CD4-positive, alpha-beta T cell treated with Interleukin-15 for 4 hours (primary cell): ENCODE measurements around the gene CATSPER1.
"Not testable (repeated sequence)": the region's sequence is repeated elsewhere in the genome, so short reads cannot be mapped to it uniquely, and the experiment has no call there.

ENCODE experiments used
- DNase-seq: peaks from one replicate; pipeline ENCODE4 v3.0.0-alpha.2; 2020; ENCODE audit warnings: low spot score

Gene CATSPER1

DNA sequence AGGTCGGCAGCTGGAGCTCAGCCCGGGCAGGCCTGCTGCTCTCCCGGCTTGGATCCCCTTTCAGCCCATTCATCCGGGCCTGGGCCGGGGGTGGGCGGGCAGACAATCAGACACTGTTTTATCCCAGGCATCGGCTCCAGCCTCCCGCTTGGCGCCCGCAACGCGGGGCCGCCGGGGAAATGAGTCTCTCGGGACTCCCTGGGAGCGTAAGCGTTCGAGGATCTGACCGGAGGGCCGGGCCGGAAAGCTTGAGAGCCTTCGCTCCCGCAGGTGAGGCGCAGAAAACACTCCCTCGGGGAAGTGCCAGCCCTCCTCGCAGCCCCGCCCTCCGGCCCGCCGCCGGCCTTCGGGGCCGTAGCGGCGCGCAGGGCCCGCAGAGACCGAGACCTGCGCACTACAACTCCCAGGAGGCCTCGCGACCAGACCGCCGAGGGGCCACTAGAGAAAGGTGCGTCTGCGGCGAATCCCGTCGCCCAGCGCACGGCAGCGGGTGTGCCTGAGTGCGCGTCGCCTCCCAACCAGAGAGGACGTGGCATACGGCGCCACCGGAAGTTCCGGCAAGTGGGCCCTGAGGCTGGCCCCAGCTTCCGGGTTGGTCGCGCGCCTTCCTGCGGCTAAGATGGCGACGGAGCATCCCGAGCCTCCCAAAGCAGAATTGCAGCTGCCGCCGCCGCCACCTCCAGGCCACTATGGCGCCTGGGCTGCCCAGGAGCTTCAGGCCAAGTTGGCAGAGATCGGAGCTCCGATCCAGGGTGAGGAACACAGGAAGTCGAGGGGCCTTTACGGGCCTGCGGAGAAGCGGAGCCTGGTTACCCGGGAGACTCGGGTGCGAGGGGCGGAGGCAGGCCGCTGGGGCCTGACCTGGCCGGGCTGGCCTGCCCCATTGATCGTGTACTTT lies 25.7 kb upstream of the CATSPER1 start, which contains the start of gene SF3B2:
Gene SF3B2 (plus strand): TSS at position 599 of the 898 bp plus-strand sequence. CDS start 21 bp downstream, at position 620.
- DNase-seq = peak; percentile 97

DNA sequence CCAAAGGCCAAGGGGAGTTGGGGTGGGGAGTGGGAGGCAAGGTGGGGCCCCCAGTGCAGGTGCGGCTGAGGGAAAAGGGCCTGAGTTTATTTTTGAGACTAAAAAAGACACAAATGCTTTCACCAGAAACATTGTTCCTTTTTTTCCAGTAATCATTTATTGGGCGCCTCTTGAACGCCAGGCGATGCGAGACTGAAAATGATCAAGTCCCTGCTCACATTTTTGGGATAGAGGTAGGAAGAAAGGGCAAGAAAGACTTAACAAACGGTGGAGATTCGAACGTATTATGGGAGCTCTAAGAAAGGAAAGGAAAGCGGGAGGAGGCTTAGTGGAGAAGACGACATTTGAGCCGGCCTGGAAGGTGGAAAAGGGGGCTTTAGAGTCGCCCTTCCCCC lies 25.1 kb upstream of the CATSPER1 start:
- DNase-seq = no peak

DNA sequence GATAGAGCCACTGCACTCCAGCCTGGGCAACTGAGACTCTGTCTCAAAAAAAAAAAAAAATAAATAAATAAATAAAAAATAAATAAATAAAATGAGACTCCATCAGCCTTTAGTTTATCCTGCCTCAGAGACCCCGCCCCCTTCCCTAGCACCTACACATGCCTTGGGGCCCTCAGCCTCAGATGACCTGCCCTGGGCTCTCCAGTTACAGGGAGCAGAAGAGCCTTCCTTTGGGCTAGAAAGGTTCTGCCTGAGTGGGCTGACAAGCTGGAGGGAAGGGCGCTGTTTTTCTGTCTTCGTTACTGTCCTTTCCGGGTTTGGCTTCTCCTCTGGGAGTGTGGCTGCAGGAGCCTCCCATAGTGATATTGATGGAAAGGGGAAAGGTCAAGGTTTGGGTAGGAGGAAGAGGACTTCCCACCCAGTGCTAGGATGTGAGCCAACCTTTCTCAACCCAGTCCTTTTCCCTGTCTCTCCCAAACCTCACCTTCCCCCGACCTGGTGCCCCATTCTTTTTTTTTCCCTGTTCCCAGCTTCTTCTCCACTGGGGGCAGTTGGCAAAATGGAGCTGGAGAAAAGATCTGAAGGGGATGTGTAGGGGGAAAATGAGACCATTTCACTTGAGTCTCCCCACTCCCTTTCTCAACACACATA lies 24.4 kb upstream of the CATSPER1 start:
- no peak for DNase-seq

- DNase-seq = no peak
Measured at GRCh38 chr11:66048547-66049323, 22.5 kb upstream of the CATSPER1 start, which contains the start of gene GAL3ST3. TSS of gene GAL3ST3 (minus strand) at chr11:66049161. CDS start at chr11:66045415, 3,746 bp downstream.

DNA sequence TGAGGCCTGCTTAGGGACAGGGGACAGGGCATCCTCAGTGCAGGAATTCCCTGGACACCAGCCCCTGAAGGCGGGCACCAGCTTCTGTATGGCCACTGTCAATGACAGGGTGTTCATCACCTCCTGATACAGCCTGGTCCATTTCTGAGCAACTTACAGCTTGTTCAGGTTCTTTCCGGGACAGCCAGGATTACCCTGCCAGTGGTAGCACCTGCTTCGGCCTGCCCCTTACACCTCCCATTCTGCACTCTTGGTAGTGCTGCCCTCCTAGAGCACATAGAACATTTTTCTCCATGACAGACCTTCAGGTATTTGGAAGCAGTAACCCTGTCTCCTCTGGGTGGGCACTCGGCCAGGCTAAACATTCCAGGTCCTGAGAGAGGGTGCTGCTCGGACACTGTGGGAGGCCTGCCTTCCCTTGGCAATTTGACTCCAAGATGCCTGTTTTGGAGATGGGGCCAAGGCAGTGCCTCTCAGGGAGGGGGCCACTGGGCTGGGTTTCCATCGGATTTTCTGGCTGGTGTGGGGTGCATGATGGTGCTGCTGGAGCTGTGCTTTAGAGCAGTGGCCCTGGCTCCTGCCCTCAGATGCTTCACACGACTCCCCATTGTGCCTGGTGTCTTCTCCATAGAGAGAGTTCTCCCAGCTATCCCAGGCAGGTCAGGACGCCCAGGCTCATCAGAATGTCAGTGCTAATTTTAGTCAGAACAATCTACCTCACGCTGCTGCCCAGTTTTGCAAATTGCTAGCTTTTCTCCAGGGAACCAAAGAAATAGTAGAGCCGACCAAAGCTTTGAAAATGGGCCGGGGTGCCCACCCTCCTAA lies 21.5 kb upstream of the CATSPER1 start:
- DNase-seq = no peak

GRCh38 chr11:66046901-66047300 lies 20.6 kb upstream of the CATSPER1 start:
- DNase-seq = no peak

GRCh38 chr11:66045177-66045639 lies 18.9 kb upstream of the CATSPER1 start:
- peak; percentile 81 for DNase-seq

GRCh38 chr11:66044757-66045156 lies 18.5 kb upstream of the CATSPER1 start:
- peak; percentile 57 for DNase-seq

DNA sequence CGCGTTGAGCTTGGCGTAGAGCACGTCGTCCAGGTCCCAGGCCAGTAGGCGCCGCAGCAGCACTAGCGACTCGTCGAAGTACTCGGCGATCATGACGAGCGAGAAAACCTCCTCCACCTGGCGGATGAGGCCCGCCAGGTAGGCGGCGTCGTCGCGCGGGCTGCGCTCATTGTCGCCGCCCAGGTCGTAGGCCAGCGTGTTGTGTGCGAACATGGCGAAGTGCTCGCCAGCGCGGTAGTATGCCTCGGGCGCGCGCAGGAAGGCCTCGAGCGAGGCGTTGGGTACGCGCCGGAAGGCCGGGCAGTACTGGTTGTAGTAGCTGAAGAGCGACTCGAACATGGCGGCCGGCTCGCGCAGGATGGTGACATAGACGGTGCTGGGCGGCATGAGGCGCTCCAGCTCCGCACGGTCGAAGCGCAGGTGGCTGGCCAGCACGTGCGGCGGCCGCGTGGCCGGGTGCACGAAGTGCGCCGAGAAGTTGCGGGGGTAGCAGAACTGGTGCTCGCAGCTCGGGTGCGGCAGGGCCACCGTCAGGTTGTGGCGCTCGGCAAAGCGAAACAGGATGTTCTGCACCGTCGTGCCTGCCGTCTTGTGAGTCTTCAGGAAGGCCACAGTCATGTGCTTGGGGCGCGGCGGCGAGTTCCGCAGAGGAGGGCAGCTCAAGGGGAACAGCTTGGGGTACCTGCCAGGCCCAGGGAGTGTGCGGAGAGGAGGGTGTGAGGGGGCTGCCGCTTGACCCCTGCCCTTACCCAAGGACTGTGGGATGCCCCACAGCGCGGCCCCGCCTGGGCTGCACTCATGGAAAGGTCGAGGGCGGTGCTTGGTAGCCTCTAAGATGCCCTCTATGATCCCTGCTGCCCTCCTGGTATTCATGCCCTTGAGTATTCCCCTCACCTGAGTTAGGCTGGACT lies 17.0 kb upstream of the CATSPER1 start:
- no peak for DNase-seq

GRCh38 chr11:66042227-66042995 lies 16.1 kb upstream of the CATSPER1 start:
- no peak for DNase-seq

DNA sequence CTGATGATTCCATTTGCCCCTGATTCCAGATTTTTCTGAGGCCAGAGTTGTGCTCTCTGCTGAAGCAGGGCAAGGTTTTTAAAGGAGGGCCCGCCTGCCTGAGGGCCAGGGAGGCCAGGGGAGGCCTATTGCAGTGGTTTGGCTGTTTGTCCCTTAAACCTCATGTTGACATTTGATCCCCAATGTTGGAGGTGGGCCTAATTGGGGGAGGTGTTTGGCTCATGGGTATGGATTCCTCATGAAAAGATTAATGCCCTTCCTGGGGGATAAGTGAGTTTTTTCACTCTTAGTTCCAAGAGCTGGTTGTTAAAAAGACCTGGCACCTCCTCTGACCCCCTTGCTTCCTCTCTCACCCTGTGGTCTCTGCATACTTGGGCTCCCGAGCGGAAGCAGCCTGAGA lies 13.5 kb upstream of the CATSPER1 start:
- no peak for DNase-seq

DNA sequence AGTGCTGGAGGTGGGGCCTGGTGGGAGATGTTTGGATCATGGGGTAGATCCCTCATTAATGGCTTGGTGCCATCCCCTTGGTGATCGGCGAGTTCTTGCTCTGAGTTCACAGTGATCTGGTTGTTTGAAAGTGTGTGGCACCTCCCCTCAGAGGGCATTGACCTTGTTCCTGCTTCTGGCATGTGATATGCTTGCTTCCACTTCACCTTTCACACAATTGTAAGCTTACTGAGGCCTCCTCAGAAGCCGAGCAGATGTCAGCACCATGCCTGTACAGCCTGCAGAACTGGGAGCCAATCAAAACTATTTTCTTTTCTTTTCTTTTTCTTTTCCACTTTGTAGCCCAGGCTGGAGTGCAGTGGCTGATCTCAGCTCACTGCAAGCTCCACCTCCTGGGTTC lies 11.0 kb upstream of the CATSPER1 start:
- DNase-seq = no peak

DNA sequence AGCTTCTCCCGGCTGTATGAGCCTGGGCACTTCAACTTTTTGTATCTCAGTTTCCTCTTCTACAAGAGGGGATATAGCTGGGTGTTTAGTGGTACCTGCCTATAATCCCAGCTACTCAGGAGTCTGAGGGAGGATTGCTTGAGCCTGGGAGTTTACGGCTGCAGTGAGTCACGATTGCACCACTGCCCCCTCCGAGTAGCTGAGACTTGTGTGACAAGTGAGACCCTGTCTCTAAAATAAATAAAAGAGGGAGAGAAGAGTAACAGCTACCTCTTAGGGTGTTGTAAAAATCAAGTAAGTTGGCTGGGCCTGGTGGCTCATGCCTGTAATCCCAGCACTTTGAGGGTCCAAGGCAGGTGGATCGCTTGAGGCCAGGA lies 10.0 kb upstream of the CATSPER1 start:
- no peak for DNase-seq

- DNase-seq = no peak
Measured at GRCh38 chr11:66035653-66036333, 9.5 kb upstream of the CATSPER1 start.

DNA sequence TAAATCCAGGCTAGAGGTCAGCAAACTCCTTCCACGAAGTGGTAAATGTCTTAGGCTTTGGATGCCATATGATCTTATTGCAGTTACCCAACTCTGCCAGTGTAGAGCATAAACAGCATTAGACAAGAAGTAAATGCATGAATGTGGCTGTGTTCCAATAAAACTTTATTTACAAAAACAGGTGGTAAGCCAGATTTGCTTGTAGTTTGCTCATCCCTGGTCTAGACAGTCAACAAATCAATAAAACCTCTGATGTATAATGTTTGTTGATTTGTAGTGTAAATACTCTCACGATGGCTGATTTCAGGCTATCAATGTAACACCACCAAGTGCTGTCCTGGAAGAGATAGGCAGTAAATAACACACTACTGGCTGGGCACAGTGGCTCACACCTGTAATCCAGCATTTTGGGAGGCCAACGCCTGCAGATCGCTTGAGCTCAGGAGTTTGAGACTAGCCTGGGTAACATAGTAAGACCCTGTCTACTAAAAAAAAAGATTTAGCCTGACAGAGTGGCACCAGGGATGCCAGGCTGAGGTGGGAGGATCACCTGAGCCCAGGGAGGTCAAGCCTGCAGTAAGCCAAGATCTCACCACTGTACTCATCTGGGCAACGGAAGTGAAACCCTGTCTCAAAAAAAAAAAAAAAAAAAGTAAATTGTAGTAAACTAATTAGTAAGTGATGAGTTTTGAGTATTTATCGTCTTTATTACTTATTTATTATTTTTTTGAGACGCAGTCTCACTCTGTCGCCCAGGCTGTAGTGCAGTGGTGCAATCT lies 6.9 kb upstream of the CATSPER1 start:
- DNase-seq = no peak

DNA sequence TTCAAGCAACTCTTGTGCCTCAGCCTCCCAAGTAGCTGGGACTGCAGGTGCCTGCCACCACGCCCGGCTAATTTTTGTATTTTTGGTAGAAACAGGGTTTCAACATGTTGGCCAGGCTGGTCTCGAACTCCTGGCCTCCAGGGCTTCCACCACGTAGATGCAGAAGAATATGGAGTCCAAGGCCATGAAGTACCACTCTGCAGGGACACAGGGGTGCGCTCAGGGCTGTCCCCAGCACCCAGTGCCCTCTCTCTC lies 3.2 kb downstream of the CATSPER1 start:
- not testable (repeated sequence) for DNase-seq

DNA sequence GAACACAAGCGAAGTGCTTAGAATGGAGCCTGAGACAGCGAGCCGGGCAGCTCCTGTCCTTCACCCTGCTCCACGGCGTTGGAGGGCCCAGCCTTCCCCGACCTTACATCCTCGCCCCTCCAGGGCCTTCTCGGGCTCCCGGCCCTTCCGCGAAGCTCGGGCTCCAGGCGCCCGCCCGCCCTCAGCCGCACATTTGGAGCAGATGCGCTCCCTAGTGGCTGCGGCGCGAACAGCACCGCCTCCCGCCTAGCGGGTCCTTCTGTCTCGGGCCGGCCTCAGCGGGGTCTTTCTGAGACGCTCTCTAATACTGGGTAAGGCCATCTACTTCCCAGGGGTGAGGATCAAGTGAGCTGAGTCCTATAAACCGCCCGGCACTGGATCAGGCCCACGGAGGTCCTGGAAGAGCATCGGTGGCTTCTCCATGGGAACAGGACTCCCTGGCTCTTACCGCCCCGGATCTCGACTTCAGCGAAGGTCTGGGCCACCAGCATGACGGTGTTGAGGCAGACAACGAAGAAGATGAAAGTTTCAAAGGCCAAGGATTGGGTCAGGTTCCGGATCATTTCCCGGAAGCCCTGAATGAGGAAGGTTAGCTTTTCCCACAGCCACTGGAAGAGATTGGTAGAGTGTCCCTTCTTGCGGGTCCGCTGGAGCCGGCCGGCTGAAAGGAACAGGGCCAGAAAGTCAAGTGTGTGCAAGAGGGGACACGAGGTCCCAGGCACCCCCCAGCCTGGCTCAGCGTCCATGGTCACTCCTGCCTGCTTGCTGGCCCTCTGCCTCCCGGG lies 3.7 kb downstream of the CATSPER1 start:
- DNase-seq = peak; percentile 74
